Mesenchymal stem cell (in vitro differentiated cells and primary cell): Measurements from ENCODE around the gene REG1B.

Experiments
- DNase-seq: peaks from one replicate; pipeline ENCODE4 v3.0.0-alpha.2; 2013
- H2AFZ ChIP-seq: one replicate; pipeline ENCODE4 v1.6.1; 2013; ENCODE audit warnings: low read depth, mild to moderate bottlenecking, control low read depth, inconsistent platforms, low read length, moderate library complexity
- H2AK5ac ChIP-seq: 2 replicates; pipeline ENCODE4 v1.6.1; 2013; ENCODE audit warnings: low read length, moderate library complexity, mild to moderate bottlenecking, inconsistent platforms; ENCODE audit not compliant: severe bottlenecking
- H2BK120ac ChIP-seq: one replicate; pipeline ENCODE4 v1.6.1; 2013; ENCODE audit warnings: low read depth, mild to moderate bottlenecking, inconsistent platforms, low read length, moderate library complexity
- H2BK12ac ChIP-seq, 2 experiments: one replicate each; pipeline ENCODE4 v1.6.1; 2013; ENCODE audit warnings: inconsistent platforms in 2 of 2, low read length in 2 of 2, mild to moderate bottlenecking in 2 of 2, moderate library complexity in 2 of 2, control low read depth in 1 of 2
- H2BK15ac ChIP-seq: one replicate; pipeline ENCODE4 v1.6.1; 2013; ENCODE audit warnings: mild to moderate bottlenecking, low read depth, inconsistent platforms; ENCODE audit not compliant: poor library complexity, severe bottlenecking
- H2BK5ac ChIP-seq: 2 replicates; pipeline ENCODE4 v1.6.1; 2013; ENCODE audit warnings: low read depth, mild to moderate bottlenecking, low read length, control low read depth, inconsistent platforms; ENCODE audit not compliant: poor library complexity, severe bottlenecking
- H3K14ac ChIP-seq, 2 experiments: one replicate each; pipeline ENCODE4 v1.6.1; 2013; ENCODE audit warnings: inconsistent platforms in 2 of 2, low read length in 2 of 2, control low read depth in 1 of 2, mild to moderate bottlenecking in 1 of 2, moderate library complexity in 1 of 2
- H3K18ac ChIP-seq, 2 experiments: one replicate each; pipeline ENCODE4 v1.6.1; 2013; ENCODE audit warnings: inconsistent platforms in 2 of 2, low read length in 2 of 2, control low read depth in 1 of 2, low read depth in 1 of 2, mild to moderate bottlenecking in 1 of 2
- H3K23ac ChIP-seq, 2 experiments: one replicate each; pipeline ENCODE4 v1.6.1; 2013; ENCODE audit warnings: inconsistent platforms in 2 of 2, low read length in 2 of 2, mild to moderate bottlenecking in 2 of 2, moderate library complexity in 2 of 2, control low read depth in 1 of 2
- H3K27ac ChIP-seq: 2 replicates; pipeline ENCODE4 v1.5.1; 2013; ENCODE audit warnings: mild to moderate bottlenecking, moderate library complexity, low read length, control low read depth, inconsistent platforms; ENCODE audit not compliant: poor library complexity, severe bottlenecking
- H3K27me3 ChIP-seq, 2 experiments: 2 replicates each; pipeline versions ENCODE4 v1.6.1 to v1.7.0; 2013; ENCODE audit warnings: low read length in 2 of 2, mild to moderate bottlenecking in 2 of 2, moderate library complexity in 2 of 2, control low read depth in 1 of 2, inconsistent platforms in 1 of 2; ENCODE audit not compliant: control insufficient read depth in 1 of 2, insufficient read depth in 1 of 2
- H3K36me3 ChIP-seq, 2 experiments: 2 replicates each; pipeline versions ENCODE4 v1.6.1 to v1.7.0; 2013; ENCODE audit warnings: low read length in 2 of 2, control low read depth in 1 of 2, inconsistent platforms in 1 of 2, low read depth in 1 of 2, mild to moderate bottlenecking in 1 of 2; ENCODE audit not compliant: insufficient read depth in 2 of 2, control insufficient read depth in 1 of 2
- H3K4ac ChIP-seq, 2 experiments: one replicate each; pipeline ENCODE4 v1.6.1; 2013; ENCODE audit warnings: inconsistent platforms in 2 of 2, low read length in 2 of 2, mild to moderate bottlenecking in 2 of 2, moderate library complexity in 2 of 2, control low read depth in 1 of 2, low read depth in 1 of 2
- H3K4me1 ChIP-seq: 2 replicates; pipeline ENCODE4 v1.6.1; 2013; ENCODE audit warnings: low read depth, low read length, control low read depth; ENCODE audit not compliant: control insufficient read depth, insufficient read depth
- H3K4me2 ChIP-seq: 2 replicates; pipeline ENCODE4 v1.6.1; 2013; ENCODE audit warnings: low read length, mild to moderate bottlenecking, inconsistent platforms; ENCODE audit not compliant: poor library complexity, severe bottlenecking
- H3K4me3 ChIP-seq, 2 experiments: 2 replicates each; pipeline versions ENCODE4 v1.5.1 to v1.7.0; 2013; ENCODE audit warnings: low read length in 2 of 2, mild to moderate bottlenecking in 2 of 2, control low read depth in 1 of 2, low read depth in 1 of 2; ENCODE audit not compliant: insufficient read depth in 1 of 2
- H3K79me1 ChIP-seq: replicated peaks from 2 replicates; pipeline ENCODE4 v1.6.1; 2013; ENCODE audit warnings: mild to moderate bottlenecking, control low read depth, low read length, inconsistent platforms; ENCODE audit not compliant: poor library complexity, severe bottlenecking
- H3K9ac ChIP-seq: 2 replicates; pipeline ENCODE4 v1.7.0; 2013; ENCODE audit warnings: mild to moderate bottlenecking, low read length, moderate library complexity
- H3K9me3 ChIP-seq: 2 replicates; pipeline ENCODE4 v1.7.0; 2013; ENCODE audit warnings: mild to moderate bottlenecking, low read length; ENCODE audit not compliant: control insufficient read depth
- H4K8ac ChIP-seq: one replicate; pipeline ENCODE4 v1.6.1; 2013; ENCODE audit warnings: inconsistent platforms, mild to moderate bottlenecking, low read length, moderate library complexity
- H4K91ac ChIP-seq: one replicate; pipeline ENCODE4 v1.6.1; 2013; ENCODE audit warnings: mild to moderate bottlenecking, low read length, inconsistent platforms
- WGBS: methylation state at CpG from one replicate; pipeline ENCODE4 v1.1.7; 2013; ENCODE audit warnings: mixed read lengths; 5-methylcytosine and 5-hydroxymethylcytosine counted together

Gene REG1B

DNA sequence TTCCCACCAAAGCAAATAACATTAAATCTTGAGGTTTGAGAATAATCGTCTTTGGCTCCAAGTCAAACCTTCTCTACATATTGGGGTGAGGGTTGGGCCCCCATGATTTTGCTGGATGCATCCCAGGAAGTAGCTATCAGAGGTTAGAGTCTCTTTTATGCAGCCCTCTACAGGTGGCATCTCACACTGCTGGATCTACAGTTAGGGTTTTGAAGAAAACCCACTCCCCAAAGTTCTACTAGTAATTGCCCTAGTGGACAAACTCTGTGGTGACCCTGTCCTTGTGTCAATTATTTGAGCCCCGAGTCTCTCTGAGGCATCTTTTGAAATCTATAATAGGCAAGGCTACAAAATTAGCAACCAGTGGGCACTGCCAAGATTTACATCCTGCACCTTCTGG, 17.5 kb upstream of the REG1B start:
- Histone ChIP-seq H2AK5ac (no peak overlapping the region), H3K4me1 (no peaks in the 10 kb centered on the region), H3K27ac (no peak overlapping the region), H3K14ac (no peak overlapping the region), H3K9ac (no peak overlapping the region), H3K4me2 (no peak overlapping the region), H3K79me1 (no peaks in the 10 kb centered on the region), H2AFZ (no peak overlapping the region), H3K9me3 (peaks cover 13% of the 10 kb centered on the region), H2BK5ac (no peak overlapping the region), H3K36me3 (no peaks in the 10 kb centered on the region), H4K91ac (no peak overlapping the region), H3K23ac (no peak overlapping the region), H4K8ac (no peak overlapping the region), H2BK15ac (no peak overlapping the region), H3K4ac (no peak overlapping the region), H2BK120ac (no peak overlapping the region), H3K27me3 (no peaks in the 10 kb centered on the region), H3K4me3 (no peak overlapping the region), H2BK12ac (no peak overlapping the region), H3K18ac (no peak overlapping the region)
- 50% methylated on average over 2 of the region's 2 CpGs for WGBS
- DNase-seq = no peak

DNA sequence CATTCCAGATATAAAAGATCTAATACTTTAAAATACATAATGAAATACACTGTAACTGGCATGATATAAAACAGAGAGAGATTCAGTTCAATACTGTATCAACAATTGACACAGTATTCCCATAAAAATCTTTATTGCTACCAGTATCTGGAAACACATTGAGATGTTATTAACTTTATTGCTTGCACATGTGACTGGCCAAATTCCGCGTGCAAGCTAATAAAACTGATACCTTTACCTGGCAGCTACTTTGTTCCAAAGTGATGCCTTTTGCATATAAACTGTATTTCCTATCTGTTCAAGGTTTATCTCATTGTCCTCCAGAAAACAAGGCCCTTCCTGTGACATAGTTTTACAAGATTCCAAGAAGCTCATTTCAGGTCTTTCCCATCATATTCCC, 15.4 kb upstream of the REG1B start:
- Histone ChIP-seq H2BK12ac (no peak overlapping the region), H3K4me1 (no peaks in the 10 kb centered on the region), H4K8ac (no peak overlapping the region), H3K9me3 (peaks cover 17% of the 10 kb centered on the region), H3K27me3 (no peaks in the 10 kb centered on the region), H3K36me3 (no peaks in the 10 kb centered on the region), H3K18ac (no peak overlapping the region), H3K4me2 (no peak overlapping the region), H3K9ac (no peak overlapping the region), H2BK5ac (no peak overlapping the region), H2BK15ac (no peak overlapping the region), H3K23ac (no peak overlapping the region), H2AFZ (no peak overlapping the region), H3K27ac (no peak overlapping the region), H3K4me3 (no peak overlapping the region), H2AK5ac (no peak overlapping the region), H2BK120ac (no peak overlapping the region), H3K79me1 (no peaks in the 10 kb centered on the region), H3K4ac (no peak overlapping the region), H4K91ac (no peak overlapping the region), H3K14ac (no peak overlapping the region)
- DNase-seq = no peak
- 93% methylated on average over 2 of the region's 2 CpGs for WGBS

- Histone ChIP-seq H2AK5ac (no peak overlapping the region), H3K36me3 (no peaks in the 10 kb centered on the region), H3K9me3 (peaks cover 17% of the 10 kb centered on the region), H2BK12ac (no peak overlapping the region), H3K27me3 (no peaks in the 10 kb centered on the region), H3K4ac (no peak overlapping the region), H3K27ac (no peak overlapping the region), H3K14ac (no peak overlapping the region), H4K8ac (no peak overlapping the region), H2BK120ac (no peak overlapping the region), H3K4me2 (no peak overlapping the region), H2BK5ac (no peak overlapping the region), H3K18ac (no peak overlapping the region), H3K4me3 (no peak overlapping the region), H3K4me1 (no peaks in the 10 kb centered on the region), H3K79me1 (no peaks in the 10 kb centered on the region), H4K91ac (no peak overlapping the region), H2AFZ (no peak overlapping the region), H2BK15ac (no peak overlapping the region), H3K23ac (no peak overlapping the region), H3K9ac (no peak overlapping the region)
- DNase-seq = no peak
- WGBS = 54% methylated on average over 2 of the region's 2 CpGs
These were observed 13.2 kb upstream of the REG1B start for GRCh38 chr2:79101024-79101423.

- H3K9ac ChIP-seq = no peak overlapping the region
- H4K91ac ChIP-seq = no peak overlapping the region
- peaks cover 17% of the 10 kb centered on the region for H3K9me3 ChIP-seq
- no peak overlapping the region for H3K14ac ChIP-seq
- no peaks in the 10 kb centered on the region for H3K4me1 ChIP-seq
- no peak overlapping the region for H4K8ac ChIP-seq
- no peak overlapping the region for H2AFZ ChIP-seq
- H3K23ac ChIP-seq = no peak overlapping the region
- H3K27me3 ChIP-seq = no peaks in the 10 kb centered on the region
- H2BK120ac ChIP-seq = no peak overlapping the region
- H2AK5ac ChIP-seq = no peak overlapping the region
- no peak overlapping the region for H2BK5ac ChIP-seq
- H3K18ac ChIP-seq = no peak overlapping the region
- no peak overlapping the region for H3K4me2 ChIP-seq
- no peak overlapping the region for H3K4me3 ChIP-seq
- H2BK12ac ChIP-seq = no peak overlapping the region
- DNase-seq = no peak
- H3K27ac ChIP-seq = no peak overlapping the region
- WGBS = 92% methylated on average over 1 of the region's 1 CpG
- H3K79me1 ChIP-seq = no peaks in the 10 kb centered on the region
- H3K36me3 ChIP-seq = no peaks in the 10 kb centered on the region
- no peak overlapping the region for H3K4ac ChIP-seq
- H2BK15ac ChIP-seq = no peak overlapping the region
These were observed 12.5 kb upstream of the REG1B start for GRCh38 chr2:79100285-79100684.
